Small intestine (tissue), 7 donors: ENCODE results near the gene C1orf167. TPM values are rescaled to one million over a fixed set of nuclear protein-coding genes. Genes with fewer than 3 reads are reported as not detected.

Experiments
- DNase-seq, 2 donors: peaks; one replicate each; pipeline versions ENCODE4 v3.0.0 to v3.0.0-alpha.2; 2013
- FAIRE-seq: peaks from 2 replicates; lab custom pipeline; 2012; peaks lifted over from hg19 to GRCh38; lab: Jason Lieb, UNC
- H3K27ac ChIP-seq, 3 donors: one replicate each; pipeline ENCODE4 v1.5.1; 2013; ENCODE audit warnings: low read length in 2 of 3, mild to moderate bottlenecking in 2 of 3, control low read depth in 1 of 3, inconsistent platforms in 1 of 3, low read depth in 1 of 3, moderate library complexity in 1 of 3
- H3K27me3 ChIP-seq, 3 donors: one replicate each; pipeline ENCODE4 v1.6.1; 2013; ENCODE audit warnings: low read length in 3 of 3, inconsistent platforms in 1 of 3; ENCODE audit not compliant: control insufficient read depth in 3 of 3, insufficient read depth in 3 of 3
- H3K36me3 ChIP-seq, 3 donors: one replicate each; pipeline ENCODE4 v1.6.1; 2013; ENCODE audit warnings: low read length in 3 of 3, inconsistent platforms in 1 of 3, low read depth in 1 of 3, mild to moderate bottlenecking in 1 of 3, moderate library complexity in 1 of 3; ENCODE audit not compliant: control insufficient read depth in 3 of 3, insufficient read depth in 2 of 3
- H3K4me1 ChIP-seq, 3 donors: one replicate each; pipeline ENCODE4 v1.6.1; 2013; ENCODE audit warnings: low read length in 2 of 3, inconsistent platforms in 1 of 3, low read depth in 1 of 3, mild to moderate bottlenecking in 1 of 3, moderate library complexity in 1 of 3; ENCODE audit not compliant: control insufficient read depth in 3 of 3, insufficient read depth in 2 of 3
- H3K4me3 ChIP-seq, 3 donors: one replicate each; pipeline ENCODE4 v1.5.1; 2013; ENCODE audit warnings: low read length in 3 of 3, control low read depth in 1 of 3, inconsistent platforms in 1 of 3, low read depth in 1 of 3, mild to moderate bottlenecking in 1 of 3, moderate library complexity in 1 of 3
- H3K9me3 ChIP-seq, 2 donors: one replicate each; pipeline ENCODE4 v1.6.1; 2013; ENCODE audit warnings: low read depth in 1 of 2, low read length in 1 of 2; ENCODE audit not compliant: control insufficient read depth in 2 of 2, insufficient read depth in 1 of 2
- WGBS, 3 donors: extraction: QIAGEN DNeasy Blood & Tissue Kit; methylation state at CpG; one replicate each; pipeline ENCODE4 v1.1.7; 2013; 5-methylcytosine and 5-hydroxymethylcytosine counted together
- polyA plus RNA-seq, 4 donors: library from polyadenylated mRNA; stranded (reverse) in 3 of 4; unstranded in 1 of 4; fragments of 200-250 nt in 3 of 4; fragments of 120-200 nt in 1 of 4; gene quantifications; one replicate each; pipeline versions ENCODE4 v1.2.1 to v1.2.3, GENCODE V29; 2013
- donor health status: healthy with polysubstance abuse.
- donor health status: control.
- donor health status: control.
- donor health status: Bipolar disorder and iron deficiency.
- donor health status: healthy.

The C1orf167 gene
- polyA plus RNA-seq, 4 donors, result 0.10 to 2.4 (median 1.4) TPM

GRCh38 chr1:11782127-11782708 is 20.2 kb downstream of the C1orf167 start:
- Histone ChIP-seq H3K27me3 (no peaks in the 10 kb centered on the region), H3K4me3 (no peak overlapping the region), H3K27ac (no peak overlapping the region), H3K4me1 (peaks cover 0 to 17% (median under 1%) of the 10 kb centered on the region in 3 donors), H3K9me3 (no peaks in the 10 kb centered on the region), H3K36me3 (no peaks in the 10 kb centered on the region)
- DNase-seq, result no peak
- FAIRE-seq, result no peak
- 71 to 86% (median 75%) methylated on average over 6 of the region's 6 CpGs for WGBS, 3 donors

DNA sequence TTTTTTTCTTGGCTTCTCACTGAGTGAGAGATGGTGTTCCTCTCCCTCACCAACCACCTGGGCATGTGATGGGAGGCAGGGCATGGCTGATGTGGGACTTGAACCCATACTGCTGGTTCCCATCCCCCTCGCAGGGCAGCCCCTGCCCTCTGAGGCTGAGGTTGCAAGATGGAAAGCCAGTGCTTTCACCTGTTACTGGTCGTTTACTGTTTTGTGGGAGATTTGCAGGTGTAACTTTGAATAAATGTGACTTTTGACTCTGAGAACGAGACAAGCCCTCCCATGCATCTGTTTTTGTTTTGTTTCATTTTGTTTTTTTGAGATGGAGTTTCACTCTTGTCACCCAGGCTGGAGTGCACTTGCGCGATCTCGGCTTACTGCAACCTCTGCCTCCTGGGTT is 21.6 kb downstream of the C1orf167 start:
- DNase-seq, result no peak
- Histone ChIP-seq H3K27ac (no peak overlapping the region), H3K4me1 (peaks cover 0 to 24% (median 5%) of the 10 kb centered on the region in 3 donors), H3K9me3 (no peaks in the 10 kb centered on the region), H3K36me3 (peaks cover 0 to 8% (median 0%) of the 10 kb centered on the region in 3 donors), H3K4me3 (no peak overlapping the region), H3K27me3 (no peaks in the 10 kb centered on the region)
- no peak for FAIRE-seq
- 79 to 85% (median 82%) methylated on average over 6 of the region's 6 CpGs for WGBS, 3 donors

GRCh38 chr1:11784256-11784992 is 22.4 kb downstream of the C1orf167 start:
- Histone ChIP-seq H3K4me1 (peaks cover 0 to 24% (median 7%) of the 10 kb centered on the region in 3 donors), H3K27ac (peak overlapping the region in 1 of 3 donors; percentile 38), H3K27me3 (no peaks in the 10 kb centered on the region), H3K36me3 (peaks cover 0 to 17% (median 0%) of the 10 kb centered on the region in 3 donors), H3K4me3 (peak overlapping the region in 1 of 3 donors; percentile 25), H3K9me3 (no peaks in the 10 kb centered on the region)
- DNase-seq (no peak), FAIRE-seq (no peak)
- WGBS, 3 donors, result 72 to 85% (median 75%) methylated on average over 16 to 21 of the region's 21 CpGs

GRCh38 chr1:11784993-11785769 is 23.2 kb downstream of the C1orf167 start:
- no peaks in the 10 kb centered on the region for H3K9me3 ChIP-seq
- 4 to 10% (median 8%) methylated on average over 21 to 30 of the region's 30 CpGs for WGBS, 3 donors
- FAIRE-seq (no peak), DNase-seq (peak; percentile 60 to 67)
- H3K4me3 ChIP-seq, result peak overlapping the region in 1 of 3 donors; percentile 25
- peak overlapping the region in 1 of 3 donors; percentile 38 for H3K27ac ChIP-seq
- peaks cover 0 to 24% (median 0%) of the 10 kb centered on the region in 3 donors for H3K36me3 ChIP-seq
- H3K4me1 ChIP-seq, result peaks cover 0 to 26% (median 10%) of the 10 kb centered on the region in 3 donors
- H3K27me3 ChIP-seq, result no peaks in the 10 kb centered on the region

DNA sequence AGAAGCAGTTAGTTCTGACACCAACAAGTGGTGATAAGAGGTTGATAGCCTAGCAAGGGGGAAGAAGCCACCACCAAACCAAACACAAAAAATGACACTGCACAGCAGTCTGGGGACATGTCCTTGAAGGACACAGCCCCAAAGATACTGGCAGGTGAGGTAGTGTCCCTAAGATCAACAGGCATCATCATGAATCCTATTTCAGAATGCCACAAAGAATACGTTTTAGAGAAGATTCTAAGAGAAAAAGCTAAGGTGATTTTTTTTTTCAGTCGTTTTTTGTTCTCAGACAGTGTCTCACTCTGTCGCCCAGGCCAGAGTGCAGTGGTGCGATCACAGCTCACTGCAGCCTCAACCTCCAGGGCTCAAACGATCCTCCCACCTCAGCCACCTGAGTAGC is 24.2 kb downstream of the C1orf167 start:
- Histone ChIP-seq H3K27me3 (no peaks in the 10 kb centered on the region), H3K4me1 (peaks cover under 1 to 35% (median 14%) of the 10 kb centered on the region in 3 donors), H3K27ac (no peak overlapping the region), H3K4me3 (no peak overlapping the region), H3K36me3 (peaks cover 0 to 34% (median 0%) of the 10 kb centered on the region in 3 donors), H3K9me3 (no peaks in the 10 kb centered on the region)
- WGBS, 3 donors, result 43 to 57% (median 55%) methylated on average over 5 of the region's 5 CpGs
- no peak for FAIRE-seq
- DNase-seq, result no peak

- Histone ChIP-seq H3K36me3 (peaks cover 0 to 46% (median 0%) of the 10 kb centered on the region in 3 donors), H3K4me3 (no peak overlapping the region), H3K27me3 (no peaks in the 10 kb centered on the region), H3K27ac (peak overlapping the region in 2 of 3 donors; percentile 62 to 95), H3K4me1 (peaks cover 3 to 47% (median 14%) of the 10 kb centered on the region in 3 donors), H3K9me3 (no peaks in the 10 kb centered on the region)
- DNase-seq (peak; percentile 47 to 64), FAIRE-seq (no peak)
- 11 to 31% (median 30%) methylated on average over 15 to 16 of the region's 16 CpGs for WGBS, 3 donors
These were observed 25.3 kb downstream of the C1orf167 start for GRCh38 chr1:11787251-11787803.

DNA sequence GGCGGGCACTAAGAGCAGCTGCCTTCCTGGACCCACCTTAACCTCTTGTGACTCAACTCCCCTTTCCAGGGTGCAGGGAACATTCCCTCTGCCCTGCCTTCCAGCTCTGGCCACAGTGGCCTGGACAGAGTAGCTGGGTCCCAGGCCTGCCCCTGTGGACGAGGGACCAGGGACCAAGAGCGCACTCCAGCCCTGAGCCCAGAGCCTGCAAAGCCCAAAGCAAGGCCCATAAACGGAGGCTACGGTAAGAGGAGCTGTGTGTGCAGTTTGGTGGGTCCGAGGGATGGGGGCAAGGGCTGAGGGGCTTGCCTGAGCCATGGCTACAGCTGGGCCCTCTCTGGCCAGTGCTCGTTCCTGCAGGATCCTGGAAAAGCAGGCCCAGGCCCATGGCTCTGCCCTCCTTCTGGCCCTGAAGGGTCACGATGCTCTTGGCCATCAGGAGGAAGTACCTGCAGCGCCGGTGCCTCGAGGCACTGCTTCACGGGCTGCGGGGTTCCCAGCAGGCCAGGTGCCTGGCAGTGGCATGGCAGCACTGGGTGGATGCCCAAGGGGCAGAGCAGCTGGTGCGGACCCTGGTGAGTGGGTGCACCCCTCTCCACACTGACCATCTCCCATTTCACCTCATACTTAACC is 25.9 kb downstream of the C1orf167 start:
- peaks cover 3 to 47% (median 14%) of the 10 kb centered on the region in 3 donors for H3K4me1 ChIP-seq

More for the DNA sequence above, 25.9 kb downstream of the C1orf167 start:
- Histone ChIP-seq H3K36me3 (peaks cover 0 to 52% (median 0%) of the 10 kb centered on the region in 3 donors), H3K27me3 (no peaks in the 10 kb centered on the region), H3K4me3 (no peak overlapping the region), H3K27ac (peak overlapping the region in 2 of 3 donors; percentile 12 to 95), H3K9me3 (no peaks in the 10 kb centered on the region)
- WGBS, 3 donors, result 76 to 82% (median 81%) methylated on average over 14 of the region's 14 CpGs
- FAIRE-seq (no peak), DNase-seq (no peak)
